NCI-H1436 treated with DMSO at 0.1 percent for 48 hours (cell line): Measurements from ENCODE around the gene PITPNC1.
"Not testable (repeated sequence)": the region's sequence is repeated elsewhere in the genome, so short reads cannot be mapped to it uniquely, and the experiment has no call there.

Experiments
- DNase-seq: peaks from one replicate; lab custom pipeline; 2025; lab: John Stamatoyannopoulos, UW

PITPNC1 gene

DNA sequence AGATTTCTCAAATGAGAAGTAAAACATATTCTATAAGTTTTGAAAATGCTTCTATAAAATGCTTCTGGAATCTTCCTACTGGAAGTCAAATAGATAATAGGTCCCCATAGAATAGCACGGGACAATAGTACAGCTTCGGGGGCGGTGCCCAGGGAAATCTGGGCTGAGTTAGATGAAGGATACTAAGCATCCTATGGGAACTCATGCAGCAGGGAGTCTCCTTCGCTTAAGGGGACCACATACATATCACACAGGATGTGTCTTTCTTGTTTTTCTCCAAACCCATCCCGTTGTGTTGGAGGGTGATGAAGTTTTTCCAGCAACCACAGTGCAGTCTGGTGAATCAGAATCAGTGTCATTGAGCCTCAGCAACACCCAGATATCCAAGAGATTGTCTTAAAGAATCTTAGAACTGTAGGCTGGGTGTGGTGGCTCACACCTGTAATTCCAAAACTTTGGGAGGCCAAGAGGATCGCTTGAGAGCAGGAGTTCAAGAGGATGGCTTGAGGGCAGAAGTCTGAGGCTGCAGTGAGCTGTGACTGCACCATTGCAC is 84.2 kb downstream of the PITPNC1 start:
- DNase-seq, result no peak

DNA sequence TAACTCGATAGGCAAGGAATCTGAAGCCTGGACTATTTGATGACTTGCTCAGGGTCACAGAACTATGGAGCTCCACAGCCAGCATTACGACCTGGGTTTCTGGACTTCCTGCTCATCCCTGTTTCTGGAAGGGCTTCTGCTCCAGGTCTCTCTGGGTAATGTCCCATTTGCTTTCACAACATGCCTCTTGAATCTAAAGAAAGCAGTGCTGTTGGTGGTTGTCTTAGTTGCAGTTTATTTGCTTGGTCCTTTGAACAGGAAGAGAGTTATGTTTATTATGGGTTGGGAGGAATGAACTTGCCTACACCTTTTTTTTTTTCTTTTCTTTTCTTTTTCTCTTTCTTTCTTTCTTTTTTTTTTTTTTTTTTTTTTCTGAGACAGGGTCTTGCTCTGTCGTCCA is 84.8 kb downstream of the PITPNC1 start:
- no peak for DNase-seq

DNA sequence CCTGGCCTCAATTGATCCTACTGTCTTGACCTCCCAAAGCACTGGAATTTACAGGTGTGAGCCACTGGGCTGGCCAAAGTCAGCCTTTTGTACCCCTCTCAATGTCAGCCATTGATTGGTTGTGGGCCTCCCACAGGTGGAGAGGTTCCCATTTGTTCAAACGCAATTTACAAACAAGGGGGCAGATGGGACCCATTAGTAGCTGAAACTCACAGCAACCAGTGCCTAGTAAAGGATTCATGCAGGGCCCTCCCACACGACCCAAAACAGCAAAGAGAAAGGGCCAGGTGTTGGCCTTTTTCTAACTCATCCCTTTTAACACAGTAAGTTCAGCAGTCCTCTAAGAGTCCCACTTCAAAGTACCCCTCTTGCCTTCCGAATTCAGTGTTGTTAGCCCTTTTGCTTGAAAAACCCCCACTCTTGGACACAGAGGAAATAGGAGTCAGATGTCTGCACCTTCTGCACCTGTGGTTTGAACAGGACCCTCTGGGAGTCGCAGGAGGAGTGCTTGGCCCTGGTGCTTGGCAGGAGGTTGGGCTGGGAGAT is 89.2 kb downstream of the PITPNC1 start:
- DNase-seq, result no peak

DNA sequence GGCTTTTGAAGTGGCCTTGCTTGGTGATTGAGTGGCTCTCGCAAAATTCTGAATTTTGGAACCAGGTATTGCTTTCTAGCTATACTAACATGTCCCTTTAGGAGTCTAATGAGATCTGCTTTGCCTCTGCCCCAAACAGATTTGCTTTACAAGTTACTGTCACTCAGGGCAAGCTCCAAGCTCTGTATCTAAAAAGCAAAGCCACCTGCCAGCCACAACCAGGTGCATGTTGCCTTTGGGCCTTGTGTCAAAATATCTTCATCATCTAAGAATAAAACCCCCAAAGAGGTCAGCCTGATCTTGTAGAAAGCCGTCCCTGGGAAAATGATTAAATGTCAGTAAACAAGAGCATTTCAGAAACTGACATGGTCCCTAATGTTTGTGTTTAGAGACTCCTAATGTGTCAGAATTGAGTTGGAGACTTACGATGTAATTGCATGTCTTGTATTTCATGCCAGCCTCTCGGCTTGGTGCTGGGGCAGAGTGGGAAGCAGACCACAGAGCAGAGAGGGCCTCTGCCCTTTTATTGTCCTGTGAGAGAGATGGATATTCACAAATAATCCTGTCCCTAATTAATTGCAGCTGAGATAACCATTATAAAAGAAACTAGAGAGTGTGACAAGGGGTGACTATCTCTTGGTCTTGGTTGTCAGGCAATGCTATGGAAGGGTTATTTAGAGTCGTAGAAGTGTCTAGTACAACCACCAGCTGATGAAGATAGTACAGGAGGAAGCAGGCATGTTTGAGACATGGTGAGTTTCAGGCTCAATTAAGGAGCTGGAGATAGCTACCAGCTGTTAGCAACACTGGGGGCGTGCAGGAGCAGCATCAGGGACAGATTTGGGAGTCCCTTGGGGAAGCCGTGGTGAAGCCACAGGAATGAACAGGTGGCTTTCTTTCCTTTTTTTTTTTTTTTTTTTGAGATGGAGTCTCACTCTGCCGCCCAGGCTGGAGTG is 90.7 kb downstream of the PITPNC1 start:
- no peak for DNase-seq

DNA sequence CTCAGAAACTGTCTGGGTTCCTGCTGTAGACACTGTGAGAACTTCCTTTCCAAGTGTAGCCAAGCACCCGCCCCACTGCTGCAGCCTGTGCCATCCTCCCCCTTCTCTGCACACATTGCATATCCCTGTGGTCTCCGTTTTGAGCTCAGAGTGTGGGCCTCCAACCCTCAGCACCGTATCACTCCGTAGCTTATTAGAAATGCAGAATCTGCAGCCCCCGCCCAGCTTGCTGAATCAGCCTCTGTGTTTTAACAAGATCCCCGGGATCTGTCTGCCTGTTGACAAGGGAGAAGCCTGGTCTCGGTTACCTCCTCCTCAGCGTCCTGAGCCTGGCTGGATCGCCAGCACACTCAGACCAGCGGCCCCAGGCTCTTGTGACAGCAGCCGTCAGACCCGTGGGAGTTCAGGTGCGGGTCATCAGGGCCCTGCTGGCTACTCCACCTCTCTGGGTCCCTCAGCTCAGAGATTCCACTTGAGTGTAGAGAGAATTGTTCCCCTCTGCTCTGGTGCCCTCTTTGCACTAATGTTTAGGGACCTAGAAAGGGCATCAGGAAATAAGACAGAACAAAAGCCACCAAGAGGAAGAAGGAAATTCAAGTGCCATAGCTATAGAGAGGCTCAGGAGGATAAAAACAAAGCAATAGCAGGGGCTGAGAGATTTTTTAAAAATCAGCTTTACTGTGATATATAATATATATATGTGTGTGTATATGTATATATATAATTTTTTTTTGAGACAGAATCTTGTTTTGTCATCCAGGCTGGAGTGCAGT is 92.3 kb downstream of the PITPNC1 start:
- no peak for DNase-seq

DNA sequence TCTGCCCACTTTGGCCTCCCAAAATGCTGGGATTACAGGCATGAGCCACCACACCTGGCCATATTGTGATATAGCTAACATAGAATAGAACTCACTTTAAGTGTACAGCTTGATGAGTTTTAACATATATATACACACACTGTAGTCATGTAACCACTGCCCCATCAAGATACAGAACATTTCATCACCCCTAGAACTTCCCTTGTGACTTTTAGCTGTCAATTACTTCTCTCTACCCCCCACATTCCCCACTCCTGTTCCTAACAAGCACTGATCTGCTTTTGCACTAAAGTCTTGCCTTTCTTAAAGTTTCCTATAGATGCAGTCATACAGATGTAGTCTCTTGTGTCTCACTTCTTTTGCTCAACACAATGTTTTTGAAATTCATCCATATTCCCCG is 93.1 kb downstream of the PITPNC1 start:
- DNase-seq, result no peak

DNA sequence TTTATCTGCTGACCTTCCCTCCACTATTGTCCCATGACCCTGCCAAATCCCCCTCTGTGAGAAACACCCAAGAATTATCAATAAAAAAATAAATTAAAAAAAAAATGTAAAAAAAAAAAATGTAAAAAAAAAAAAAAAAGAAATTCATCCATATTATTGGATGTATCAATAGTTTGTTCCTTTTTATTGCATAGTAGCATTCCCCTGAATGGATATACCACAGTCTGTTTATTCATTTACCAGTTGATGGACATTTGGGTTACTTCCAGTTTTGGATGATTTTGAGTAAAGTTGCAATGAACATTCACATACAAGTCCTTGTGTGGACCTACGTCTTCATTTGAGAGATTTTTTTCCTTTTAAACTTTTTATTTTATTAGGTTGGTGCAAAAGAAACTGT is 94.0 kb downstream of the PITPNC1 start:
- DNase-seq, result no peak

DNA sequence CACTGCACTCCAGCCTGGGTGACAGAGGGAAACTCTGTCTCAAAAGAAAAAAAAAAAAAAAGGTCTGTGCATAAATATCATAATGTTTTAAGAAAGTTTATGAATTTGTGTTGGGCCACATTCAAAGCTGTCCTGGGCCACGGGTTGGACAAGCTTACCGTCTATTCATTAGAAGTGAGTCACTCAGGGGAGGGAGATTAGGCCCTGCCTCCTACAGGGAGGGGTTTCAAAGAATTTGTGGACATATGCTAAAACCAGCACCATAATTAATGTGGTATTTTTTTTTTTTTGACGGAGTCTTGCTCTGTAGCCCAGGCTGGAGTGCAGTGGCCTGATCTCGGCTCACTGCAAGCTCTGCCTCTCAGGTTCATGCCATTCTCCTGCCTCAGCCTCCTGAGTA is 95.5 kb downstream of the PITPNC1 start:
- not testable (repeated sequence) for DNase-seq

DNA sequence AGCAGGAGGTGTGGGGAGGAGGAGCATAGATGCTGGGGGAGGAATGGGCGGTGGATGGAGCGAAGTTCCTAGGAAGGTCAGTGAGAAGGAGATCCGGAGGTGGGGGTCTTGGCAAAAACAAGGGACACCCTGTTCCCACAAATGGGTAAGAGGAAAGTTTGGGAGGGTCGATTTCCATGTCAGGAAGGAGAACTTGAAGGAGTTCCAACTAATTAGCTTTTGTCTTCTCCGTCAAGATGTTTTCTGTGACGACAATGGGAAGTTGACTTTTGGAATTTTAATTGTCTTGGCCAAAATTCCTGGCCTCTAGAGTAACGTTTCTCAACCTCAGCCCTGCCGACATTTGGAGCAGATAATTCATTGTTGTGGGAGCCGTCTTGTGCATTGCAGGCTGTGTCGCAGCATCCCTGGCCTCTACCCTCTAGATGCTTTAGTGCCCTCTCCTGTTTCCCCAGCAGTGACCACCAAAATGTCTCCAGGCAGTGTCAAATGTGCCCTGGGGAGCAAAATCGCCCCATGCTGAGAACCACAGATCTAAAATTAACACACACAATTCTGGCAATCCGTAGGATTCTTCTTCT is 97.1 kb downstream of the PITPNC1 start:
- DNase-seq, result no peak

DNA sequence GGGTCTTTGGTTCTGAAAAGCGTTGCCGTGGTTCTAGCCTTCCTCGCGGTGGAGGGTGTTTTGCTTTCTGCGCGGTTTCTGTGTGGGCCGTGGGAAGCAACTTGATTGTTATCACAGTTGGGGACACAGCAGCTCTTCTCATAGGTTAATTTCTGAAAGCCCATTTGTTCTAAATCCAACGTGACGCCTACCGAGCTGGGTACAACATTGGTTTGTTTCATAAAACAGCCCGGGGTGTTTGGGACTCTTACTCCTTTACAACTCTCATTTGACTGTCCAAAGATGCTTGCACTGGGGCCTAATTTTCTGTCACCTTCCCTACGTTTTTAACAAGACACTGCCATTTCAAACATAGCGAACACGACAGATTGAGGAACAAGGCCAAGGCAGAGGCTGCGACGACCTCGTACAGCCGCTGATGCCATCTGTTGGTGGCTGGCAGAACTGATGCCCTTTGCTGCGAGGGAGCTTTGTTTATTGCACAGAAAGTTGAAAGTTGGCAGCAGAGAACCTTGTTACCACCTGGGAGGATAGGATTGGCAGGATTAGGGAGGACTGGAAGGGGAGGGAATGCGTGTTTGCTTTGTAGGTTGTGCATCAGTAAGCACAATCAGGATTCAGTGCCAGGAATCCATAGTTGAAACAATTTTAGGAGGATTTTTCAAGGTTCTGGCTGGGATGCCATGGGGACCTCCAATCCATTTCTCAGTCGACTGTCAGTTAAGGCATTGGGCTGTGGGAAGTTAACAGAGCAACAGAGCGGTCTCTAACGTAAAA is 98.3 kb downstream of the PITPNC1 start:
- no peak for DNase-seq

DNA sequence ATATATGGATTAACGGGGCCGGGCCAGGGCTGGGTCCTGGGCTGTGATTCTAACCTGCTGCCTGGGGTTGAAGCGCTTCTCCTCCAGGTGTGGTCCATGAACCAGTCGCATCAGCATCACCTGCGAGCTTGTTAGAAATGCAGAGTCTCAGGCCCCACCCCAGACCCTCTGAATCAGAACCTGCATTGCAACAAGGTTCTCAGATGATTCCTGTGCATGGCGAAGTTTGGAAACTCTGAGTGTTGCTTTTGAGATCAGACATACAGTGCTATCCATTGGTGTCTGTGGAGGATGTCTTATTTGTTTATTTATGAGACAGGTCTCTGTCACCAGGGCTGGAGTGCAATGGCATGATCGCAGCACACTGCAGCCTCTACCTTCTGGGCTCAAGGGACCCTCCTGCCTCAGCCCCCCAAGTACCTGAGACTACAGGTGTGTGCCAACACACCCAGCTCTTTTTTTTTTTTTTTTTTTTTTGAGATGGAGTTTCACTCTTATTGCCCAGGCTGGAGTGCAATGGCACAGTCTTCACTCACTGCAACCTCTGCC is 99.8 kb downstream of the PITPNC1 start:
- DNase-seq, result no peak

DNA sequence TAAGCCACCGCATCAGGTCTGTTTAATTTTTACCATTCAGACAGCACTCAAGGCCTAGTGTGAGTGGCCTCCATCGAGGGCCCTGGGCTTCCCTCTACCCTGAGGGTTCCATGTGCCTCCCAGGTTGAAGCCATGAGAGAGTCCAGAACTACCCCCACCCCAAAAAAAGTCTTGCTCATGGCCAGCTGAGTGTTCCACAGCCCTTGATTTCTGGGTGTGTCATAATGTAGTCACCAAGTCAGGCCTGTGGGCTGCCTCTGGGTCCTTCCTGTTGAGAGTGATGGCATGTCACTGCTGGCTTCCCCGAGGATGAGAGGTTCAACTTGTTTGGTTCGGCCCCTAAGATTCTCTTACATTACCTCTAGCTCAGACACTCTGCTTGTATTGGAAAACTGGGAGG is 100.6 kb downstream of the PITPNC1 start:
- DNase-seq, result no peak

DNA sequence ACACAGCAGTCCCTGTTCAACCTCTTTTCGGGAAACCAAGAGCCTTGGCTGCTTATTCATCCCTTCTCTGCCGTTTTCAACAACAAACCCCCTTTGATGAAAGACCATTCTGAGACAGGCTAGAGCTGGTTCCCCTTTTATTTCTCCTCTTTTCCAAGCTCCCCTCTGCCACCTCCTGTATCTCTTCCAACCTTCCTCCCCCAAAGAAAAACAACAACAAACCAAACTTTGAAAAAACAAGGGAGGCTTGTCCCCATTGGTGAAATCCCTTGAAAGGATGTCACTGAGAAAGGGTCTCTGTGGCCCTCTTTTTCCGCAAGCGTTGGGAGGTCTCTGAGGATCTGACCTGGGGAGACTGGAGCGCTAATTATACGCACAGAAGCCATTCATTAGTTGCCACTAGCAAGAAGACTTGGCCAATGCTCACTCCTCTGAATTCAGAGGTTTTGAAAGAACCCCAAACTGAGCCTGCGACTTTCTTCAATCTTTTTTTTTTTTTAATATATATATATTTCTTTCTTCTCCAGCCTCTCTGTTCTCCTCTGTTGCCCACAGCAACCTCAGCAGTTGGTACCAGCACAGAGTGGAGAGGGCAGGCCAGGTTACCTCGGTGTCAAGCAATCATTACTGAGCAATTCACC is 101.4 kb downstream of the PITPNC1 start:
- DNase-seq, result no peak

DNA sequence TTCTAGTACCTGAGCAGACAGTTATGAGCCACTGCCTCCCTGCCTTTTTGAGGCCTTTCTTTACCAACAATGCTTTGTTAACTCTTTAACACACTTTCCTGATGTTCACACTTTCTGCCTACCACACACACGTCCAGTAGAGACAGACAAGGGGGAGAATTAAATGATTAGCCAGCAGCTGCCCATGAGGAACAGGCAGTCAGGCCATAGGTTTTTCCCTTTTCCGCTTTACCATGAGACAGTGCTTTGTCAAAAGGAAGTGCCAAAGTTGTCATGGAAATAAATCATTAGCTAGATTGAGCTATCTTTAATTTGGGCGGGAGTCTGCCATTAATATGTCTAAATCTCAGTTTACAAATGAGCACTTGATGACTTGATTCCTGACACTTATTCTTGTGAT is 102.1 kb downstream of the PITPNC1 start:
- no peak for DNase-seq

DNA sequence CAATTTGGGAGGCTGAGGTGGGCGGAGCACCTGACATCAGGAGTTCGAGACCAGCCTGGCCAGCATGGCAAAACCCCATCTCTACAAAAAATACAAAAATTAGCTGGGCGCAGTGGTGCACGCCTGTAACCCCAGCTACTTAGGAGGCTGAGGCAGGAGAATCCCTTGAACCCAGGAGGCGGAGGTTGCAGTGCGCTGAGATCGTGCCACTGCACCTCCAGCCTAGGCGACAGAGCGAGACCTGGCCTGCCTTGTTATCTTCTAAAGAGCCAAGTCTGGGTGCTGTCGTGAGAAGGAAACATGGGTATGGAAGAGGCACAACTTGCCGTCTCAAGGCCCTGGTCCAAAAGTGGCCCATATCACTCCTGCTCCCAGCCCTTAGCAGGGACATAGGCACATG is 103.9 kb downstream of the PITPNC1 start:
- DNase-seq, result not testable (repeated sequence)

DNA sequence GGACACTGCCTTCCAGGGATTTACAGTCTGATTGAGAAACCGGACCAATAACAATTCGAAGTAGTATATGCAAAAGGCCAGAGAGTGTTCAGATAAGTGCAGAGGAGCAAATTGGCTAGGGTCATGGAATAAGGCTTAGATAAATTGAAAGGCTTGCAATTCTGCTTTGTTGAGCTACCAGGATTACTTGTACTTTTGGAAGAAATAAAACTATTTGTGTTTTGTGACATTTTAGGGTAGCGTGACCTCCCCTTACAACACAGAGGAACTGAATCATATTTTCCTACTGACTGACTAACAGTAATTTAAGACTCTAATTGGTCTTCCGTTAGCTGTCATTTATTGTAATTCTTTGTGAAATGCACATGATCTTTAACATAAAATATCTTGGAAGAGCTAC is 104.7 kb downstream of the PITPNC1 start:
- DNase-seq, result no peak

DNA sequence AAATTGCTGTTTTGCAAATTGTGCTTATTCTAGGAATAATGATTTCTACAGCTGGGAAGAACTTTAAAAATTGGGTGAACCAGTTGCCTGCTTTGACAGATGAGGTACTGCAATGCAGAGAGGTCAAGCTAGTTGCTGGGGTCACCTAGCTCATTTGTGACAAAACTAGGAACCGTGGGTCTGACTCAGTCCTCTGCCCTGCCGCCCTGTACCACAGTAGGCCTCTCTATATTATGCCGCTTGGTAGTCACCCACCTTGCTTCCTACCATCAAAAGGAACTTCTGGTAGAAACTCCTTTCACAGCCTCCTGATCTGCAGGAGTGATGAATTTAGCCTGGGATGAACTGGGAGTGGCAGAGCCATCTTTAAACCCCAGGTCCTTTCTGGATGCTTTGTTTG is 105.7 kb downstream of the PITPNC1 start:
- no peak for DNase-seq

DNA sequence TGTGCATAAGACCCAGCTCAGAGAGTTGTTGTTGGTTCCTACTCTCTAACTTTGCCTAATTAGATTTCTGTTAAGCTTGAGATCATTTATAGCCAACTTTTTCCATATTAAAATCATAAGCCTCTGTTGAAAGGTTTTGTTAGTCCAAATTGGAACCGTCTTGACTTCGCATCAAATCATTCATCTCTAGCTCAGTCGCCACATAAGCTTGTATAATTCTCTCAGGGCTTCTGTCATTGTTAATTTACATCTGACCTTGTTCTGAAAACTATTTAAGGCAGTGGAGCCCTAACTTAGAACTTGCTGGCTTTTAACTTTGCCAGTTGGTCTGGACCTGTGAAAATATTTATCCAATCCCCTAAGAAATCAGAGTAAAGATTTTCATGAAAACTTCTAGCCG is 107.2 kb downstream of the PITPNC1 start:
- DNase-seq, result no peak

DNA sequence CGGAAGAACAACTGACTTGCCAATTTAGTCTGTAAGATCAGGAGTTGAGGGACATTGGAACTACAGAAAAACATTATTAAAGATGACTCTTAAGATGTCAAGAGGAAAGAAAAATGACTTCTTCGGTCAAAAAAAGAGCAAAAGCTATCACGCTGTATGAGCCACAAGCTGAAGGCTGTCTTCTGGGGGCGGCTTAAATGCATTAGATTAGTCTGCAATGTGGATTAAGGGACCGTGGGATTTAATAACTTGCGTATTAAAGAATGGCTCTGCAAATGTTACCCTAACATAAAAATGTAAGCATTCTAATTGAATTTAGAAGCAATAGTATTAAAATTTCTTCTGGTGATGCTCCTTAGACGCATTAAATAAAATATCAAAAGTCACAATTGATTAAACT is 108.6 kb downstream of the PITPNC1 start:
- no peak for DNase-seq

DNA sequence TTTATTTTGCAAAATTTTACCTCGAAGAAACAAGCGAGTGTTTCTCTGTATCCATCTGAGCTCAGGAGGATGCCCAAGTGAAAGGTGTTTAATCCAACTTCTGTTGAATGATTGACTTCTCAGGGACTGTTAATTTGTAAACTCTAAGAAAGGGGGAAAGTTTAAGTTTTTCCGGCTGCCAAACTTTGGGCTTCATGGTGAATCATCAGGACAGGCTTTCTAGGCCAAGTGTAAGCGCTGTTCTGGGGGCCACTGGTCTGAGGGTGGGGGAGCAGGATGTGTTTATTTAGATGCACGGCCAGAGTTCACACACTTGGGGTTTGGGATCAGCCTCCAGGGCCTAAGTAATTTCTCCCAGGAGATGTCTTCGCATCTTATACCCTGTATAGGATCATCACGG is 110.4 kb downstream of the PITPNC1 start:
- no peak for DNase-seq

DNA sequence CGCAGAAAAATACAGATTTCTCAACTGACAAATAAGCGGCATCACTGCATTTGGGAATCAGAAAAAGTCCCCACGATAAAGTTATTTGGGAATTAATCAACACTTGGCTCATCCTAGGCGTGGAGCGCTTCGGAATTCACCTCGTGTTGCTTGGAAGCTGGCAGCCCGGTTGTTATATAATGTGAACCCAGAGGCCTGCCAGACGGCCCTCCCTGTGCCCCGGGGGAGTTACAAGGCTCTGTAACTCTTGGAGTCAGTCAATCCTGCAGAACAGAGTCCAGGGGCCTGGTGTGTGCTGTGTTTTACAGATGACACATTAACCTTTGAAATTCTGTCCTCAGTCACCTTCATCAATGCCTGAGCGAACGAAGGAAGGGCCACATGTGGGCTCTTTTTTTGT is 111.1 kb downstream of the PITPNC1 start:
- no peak for DNase-seq
